ENCODE measurements around the gene GALT.

The GALT gene

DNA sequence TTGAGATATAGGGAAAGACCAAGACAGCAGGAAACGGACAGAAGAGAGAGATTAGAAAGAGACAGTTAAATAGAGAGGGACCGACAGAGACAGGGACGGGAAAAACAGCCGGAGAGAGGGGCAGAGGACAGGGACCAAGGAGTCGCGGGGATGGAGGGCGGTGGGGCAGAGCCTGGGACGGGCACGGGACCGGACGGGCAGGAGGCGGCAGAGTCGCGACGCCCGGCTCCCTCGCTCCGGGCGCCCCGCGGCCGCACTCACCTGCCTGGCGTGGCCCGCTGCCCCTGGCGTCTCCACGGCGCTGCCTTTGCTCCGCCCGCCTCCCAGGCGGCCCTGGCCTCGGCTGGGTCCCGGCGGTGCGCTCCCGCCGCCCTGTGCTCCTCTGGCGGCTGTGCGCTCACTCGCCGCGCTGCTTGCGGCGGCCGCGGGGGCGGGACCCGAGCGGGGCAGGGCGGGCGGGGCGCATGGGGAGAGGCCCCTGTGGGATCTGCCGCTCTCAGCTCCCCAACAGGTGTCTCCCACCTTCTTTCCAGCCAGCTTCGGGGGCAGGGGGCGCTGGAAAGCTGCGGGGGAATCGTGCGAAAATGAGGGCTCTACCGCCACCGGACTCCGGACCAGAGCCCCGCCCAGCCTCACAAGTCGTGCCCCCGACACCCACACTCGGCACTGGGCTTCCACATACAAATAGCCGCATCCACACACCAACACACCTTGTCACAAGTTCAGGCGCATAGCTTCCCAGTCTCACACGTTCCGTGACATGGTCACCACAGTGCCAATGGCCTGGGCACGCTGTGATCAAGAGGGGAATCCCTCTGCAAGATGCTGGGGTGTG lies 17.6 kb upstream of the GALT start, which contains the start of gene ARID3C:
Gene ARID3C (minus strand): TSS at position 411 of the 835 bp plus-strand sequence. CDS start 1,052 bp downstream, outside the sequence.
- WGBS, 2 experiments (ENCODE audit: insufficient coverage in 2 of 2), result 3 to 4% methylated on average over 55 to 60 of the region's 69 CpGs
- Histone ChIP-seq H3K9me3 (ENCODE audit: control insufficient read depth, low read length) (no peaks in the 10 kb centered on the region), H3K36me3 (ENCODE audit: control insufficient read depth, insufficient read depth, low read length) (no peaks in the 10 kb centered on the region), H3K27ac (ENCODE audit: low read depth, low read length, severe bottlenecking) (no peak within 1 kb of the TSS), H3K4me1 (ENCODE audit: control insufficient read depth, insufficient read depth, low read length, poor library complexity, severe bottlenecking) (peaks cover 9% of the 10 kb centered on the region), H3K4me3 (ENCODE audit: extremely low read depth, insufficient read depth, low read length, poor library complexity, severe bottlenecking) (peak within 1 kb of the TSS; percentile 19)

DNA sequence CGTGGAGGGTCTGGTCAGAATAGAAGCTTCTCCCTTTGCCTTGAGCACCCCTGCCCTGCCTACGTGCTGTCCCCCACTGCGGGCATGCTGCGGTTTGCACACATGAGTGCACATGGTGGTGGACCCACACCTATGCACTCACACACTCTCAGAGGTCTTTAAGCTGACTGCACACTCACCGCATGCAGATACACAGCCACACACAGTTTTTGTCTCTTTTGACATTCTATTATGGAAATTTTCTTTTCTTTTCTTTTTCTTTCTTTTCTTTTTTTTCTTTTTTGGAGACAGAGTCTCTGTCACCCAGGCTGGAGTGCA lies 17.0 kb upstream of the GALT start:
- Histone ChIP-seq H3K4me3 (ENCODE audit: extremely low read depth, insufficient read depth, low read length, poor library complexity, severe bottlenecking) (no peak overlapping the region), H3K36me3 (ENCODE audit: control insufficient read depth, insufficient read depth, low read length) (no peaks in the 10 kb centered on the region), H3K4me1 (ENCODE audit: control insufficient read depth, insufficient read depth, low read length, poor library complexity, severe bottlenecking) (peaks cover 7% of the 10 kb centered on the region), H3K9me3 (ENCODE audit: control insufficient read depth, low read length) (no peaks in the 10 kb centered on the region), H3K27ac (ENCODE audit: low read depth, low read length, severe bottlenecking) (no peak overlapping the region)
- WGBS, 2 experiments (ENCODE audit: insufficient coverage in 2 of 2), result 21 to 35% methylated on average over 4 to 5 of the region's 5 CpGs

DNA sequence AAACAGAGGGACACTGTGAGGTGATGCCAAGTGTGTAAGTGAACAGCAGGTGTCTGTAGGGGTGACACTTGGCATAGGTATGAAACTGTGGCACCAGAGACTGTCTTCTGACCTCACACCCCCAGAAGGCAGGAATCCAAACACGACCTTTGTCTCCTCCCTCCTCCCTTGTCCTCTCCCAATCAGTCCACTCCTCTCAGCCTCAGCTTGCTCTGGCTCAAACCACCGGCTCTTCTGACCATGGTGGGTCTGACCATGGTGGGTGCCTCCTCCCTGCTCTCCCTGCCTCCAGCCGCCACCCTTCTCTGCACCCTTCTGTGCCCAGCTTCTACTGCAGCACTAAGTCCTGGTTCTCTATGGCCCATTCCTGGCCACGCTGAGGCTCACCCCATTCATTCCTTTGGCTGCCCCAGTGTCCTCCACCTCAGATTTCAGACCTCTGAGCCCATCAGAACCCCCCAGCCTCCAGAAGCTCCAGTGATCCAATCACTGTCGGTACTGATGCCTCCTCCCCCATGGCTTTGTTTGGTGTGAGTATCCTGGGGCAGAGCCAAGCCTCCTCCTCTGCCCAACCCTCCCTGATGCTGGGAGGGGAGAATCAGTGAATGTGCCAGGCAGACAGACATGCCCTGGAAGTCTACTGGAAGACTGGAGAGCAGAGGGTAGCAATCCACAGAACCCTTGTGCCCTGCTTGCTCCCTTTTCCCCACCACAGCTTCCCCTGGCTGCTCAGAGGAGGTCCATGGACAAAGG lies 15.9 kb upstream of the GALT start:
- 58 to 60% methylated on average over 4 of the region's 5 CpGs for WGBS, 2 experiments (ENCODE audit: insufficient coverage in 2 of 2)
- Histone ChIP-seq H3K4me1 (ENCODE audit: control insufficient read depth, insufficient read depth, low read length, poor library complexity, severe bottlenecking) (no peaks in the 10 kb centered on the region), H3K4me3 (ENCODE audit: extremely low read depth, insufficient read depth, low read length, poor library complexity, severe bottlenecking) (no peak overlapping the region)

DNA sequence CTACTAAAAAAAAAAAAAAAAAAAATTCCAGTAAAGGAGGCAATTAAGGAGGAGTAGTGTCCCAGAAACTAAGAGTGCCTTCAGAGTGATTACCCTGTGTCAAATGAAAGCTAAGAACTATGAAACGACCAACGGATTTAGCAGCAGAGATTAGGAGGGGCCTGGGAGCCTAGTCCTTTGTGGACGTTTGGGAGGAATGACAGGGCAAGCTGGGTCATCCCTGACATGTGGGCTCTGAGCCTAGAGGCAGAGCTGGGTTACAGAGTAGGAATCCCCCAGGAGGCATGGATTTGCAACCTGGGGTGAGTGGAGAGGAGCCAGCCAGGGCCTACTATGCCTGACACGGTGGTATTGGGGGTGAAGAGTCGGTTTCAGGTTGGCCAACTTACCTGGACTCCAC lies 13.3 kb upstream of the GALT start:
- WGBS, 2 experiments (ENCODE audit: insufficient coverage in 2 of 2), result 67 to 82% methylated on average over 3 to 4 of the region's 5 CpGs
- Histone ChIP-seq H3K9me3 (ENCODE audit: control insufficient read depth, low read length) (no peaks in the 10 kb centered on the region), H3K36me3 (ENCODE audit: control insufficient read depth, insufficient read depth, low read length) (no peaks in the 10 kb centered on the region), H3K27ac (ENCODE audit: low read depth, low read length, severe bottlenecking) (no peak overlapping the region), H3K4me3 (ENCODE audit: extremely low read depth, insufficient read depth, low read length, poor library complexity, severe bottlenecking) (no peak overlapping the region), H3K4me1 (ENCODE audit: control insufficient read depth, insufficient read depth, low read length, poor library complexity, severe bottlenecking) (peaks cover 6% of the 10 kb centered on the region)

More for the DNA sequence above, 15.9 kb upstream of the GALT start:
- no peaks in the 10 kb centered on the region for H3K36me3 ChIP-seq (ENCODE audit: control insufficient read depth, insufficient read depth, low read length)
- H3K9me3 ChIP-seq (ENCODE audit: control insufficient read depth, low read length), result no peaks in the 10 kb centered on the region
- H3K27ac ChIP-seq (ENCODE audit: low read depth, low read length, severe bottlenecking), result no peak overlapping the region

DNA sequence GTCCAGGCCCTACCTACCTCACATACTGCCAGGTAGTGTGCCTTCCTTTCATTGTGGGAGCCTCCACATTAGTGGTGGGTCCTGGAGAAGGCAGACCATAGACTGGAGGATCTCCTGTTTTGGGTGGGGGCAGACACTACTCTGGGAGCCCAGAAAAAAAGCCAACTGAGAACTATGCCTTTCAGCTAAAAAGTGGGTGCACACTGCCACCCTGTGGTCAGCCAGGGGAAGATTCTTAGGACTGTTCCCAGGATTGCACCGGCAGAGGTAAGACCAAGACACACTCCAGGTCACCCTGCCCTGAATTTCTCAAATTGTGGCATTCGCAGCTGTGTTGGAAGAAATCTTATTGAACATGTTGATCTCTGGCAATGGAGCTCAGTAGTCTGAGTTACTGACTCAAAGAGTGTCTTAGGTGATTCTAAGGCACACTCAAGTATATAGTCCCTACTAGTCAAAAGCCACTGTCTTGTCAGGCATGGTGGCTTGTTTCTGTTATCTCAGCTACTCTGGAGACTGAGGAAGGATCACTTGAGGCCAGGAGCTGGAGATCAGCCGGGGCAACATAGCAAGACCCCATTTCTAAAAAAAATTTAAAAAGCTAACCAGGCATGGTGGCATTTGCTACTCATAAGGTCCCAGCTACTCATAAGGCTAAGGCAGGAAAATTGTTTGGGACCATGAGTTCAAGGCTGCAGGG lies 12.5 kb upstream of the GALT start:
- no peak overlapping the region for H3K4me3 ChIP-seq (ENCODE audit: extremely low read depth, insufficient read depth, low read length, poor library complexity, severe bottlenecking)
- no peaks in the 10 kb centered on the region for H3K36me3 ChIP-seq (ENCODE audit: control insufficient read depth, insufficient read depth, low read length)
- H3K4me1 ChIP-seq (ENCODE audit: control insufficient read depth, insufficient read depth, low read length, poor library complexity, severe bottlenecking), result peaks cover 9% of the 10 kb centered on the region
- WGBS, 2 experiments (ENCODE audit: insufficient coverage in 2 of 2), result 14 to 29% methylated on average over 2 to 3 of the region's 3 CpGs
- H3K27ac ChIP-seq (ENCODE audit: low read depth, low read length, severe bottlenecking), result no peak overlapping the region
- H3K9me3 ChIP-seq (ENCODE audit: control insufficient read depth, low read length), result no peaks in the 10 kb centered on the region

GRCh38 chr9:34634551-34635248 lies 11.8 kb upstream of the GALT start:
- WGBS, 2 experiments (ENCODE audit: insufficient coverage in 2 of 2), result 60% methylated on average over 1 of the region's 3 CpGs; no CpG with 5 or more reads in 1 of the 2 experiments
- H3K36me3 ChIP-seq (ENCODE audit: control insufficient read depth, insufficient read depth, low read length), result no peaks in the 10 kb centered on the region
- no peaks in the 10 kb centered on the region for H3K9me3 ChIP-seq (ENCODE audit: control insufficient read depth, low read length)
- peaks cover 9% of the 10 kb centered on the region for H3K4me1 ChIP-seq (ENCODE audit: control insufficient read depth, insufficient read depth, low read length, poor library complexity, severe bottlenecking)
- H3K4me3 ChIP-seq (ENCODE audit: extremely low read depth, insufficient read depth, low read length, poor library complexity, severe bottlenecking), result no peak overlapping the region
- no peak overlapping the region for H3K27ac ChIP-seq (ENCODE audit: low read depth, low read length, severe bottlenecking)

DNA sequence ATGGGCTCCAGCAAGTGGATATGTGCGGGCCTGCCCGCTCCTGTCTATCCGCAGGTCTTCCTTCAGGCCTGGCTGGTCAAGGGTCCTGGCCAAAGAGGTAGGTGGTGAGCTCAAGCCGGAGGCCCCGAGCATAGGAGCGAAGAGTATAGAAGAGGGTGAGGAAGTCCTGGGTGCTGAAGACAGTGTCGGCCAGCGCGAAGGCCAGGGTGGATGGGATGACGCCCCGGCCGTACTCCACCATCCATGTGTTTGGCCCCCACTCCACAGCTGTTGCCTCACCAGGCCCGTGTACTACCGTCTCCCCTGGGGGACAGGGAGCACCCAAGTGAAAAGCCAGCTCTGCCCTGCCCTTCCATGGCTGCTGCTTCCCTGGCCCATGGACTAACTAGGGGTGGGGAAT lies 10.9 kb upstream of the GALT start:
- no peak overlapping the region for H3K27ac ChIP-seq (ENCODE audit: low read depth, low read length, severe bottlenecking)
- H3K36me3 ChIP-seq (ENCODE audit: control insufficient read depth, insufficient read depth, low read length), result no peaks in the 10 kb centered on the region
- 96 to 98% methylated on average over 8 to 13 of the region's 14 CpGs for WGBS, 2 experiments (ENCODE audit: insufficient coverage in 2 of 2)
- H3K4me3 ChIP-seq (ENCODE audit: extremely low read depth, insufficient read depth, low read length, poor library complexity, severe bottlenecking), result no peak overlapping the region
- no peaks in the 10 kb centered on the region for H3K9me3 ChIP-seq (ENCODE audit: control insufficient read depth, low read length)
- peaks cover 9% of the 10 kb centered on the region for H3K4me1 ChIP-seq (ENCODE audit: control insufficient read depth, insufficient read depth, low read length, poor library complexity, severe bottlenecking)

DNA sequence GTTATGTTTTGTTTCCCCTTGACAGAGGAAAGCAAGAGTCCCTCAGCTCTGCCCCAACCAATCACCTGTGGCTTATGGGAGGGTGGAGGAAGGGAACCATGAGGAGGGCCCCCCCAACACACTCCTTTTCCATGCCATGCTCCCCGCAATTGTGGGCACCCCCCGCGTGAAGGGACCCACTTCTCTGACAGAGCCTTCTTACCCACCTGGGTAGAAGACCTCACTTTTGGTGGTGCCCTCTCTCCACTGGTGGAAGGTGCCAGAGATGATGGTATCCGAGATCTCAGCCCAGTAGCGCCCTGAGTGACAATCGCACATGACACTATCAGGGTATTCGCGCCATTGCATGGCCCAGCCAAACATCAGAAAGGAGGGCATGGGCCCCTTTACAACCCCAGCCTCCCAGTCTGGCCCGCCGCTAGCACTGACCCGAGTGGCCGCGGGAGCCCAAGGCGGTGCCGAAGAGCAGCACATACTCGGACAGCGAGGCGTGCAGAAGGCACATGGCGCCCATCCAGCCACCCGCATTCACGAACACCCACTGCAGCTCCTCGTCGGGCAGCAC lies 9.6 kb upstream of the GALT start:
- 17 to 21% methylated on average over 20 of the region's 23 CpGs for WGBS, 2 experiments (ENCODE audit: insufficient coverage in 2 of 2)
- H3K9me3 ChIP-seq (ENCODE audit: control insufficient read depth, low read length), result no peaks in the 10 kb centered on the region
- H3K27ac ChIP-seq (ENCODE audit: low read depth, low read length, severe bottlenecking), result no peak overlapping the region
- H3K36me3 ChIP-seq (ENCODE audit: control insufficient read depth, insufficient read depth, low read length), result no peaks in the 10 kb centered on the region
- H3K4me3 ChIP-seq (ENCODE audit: extremely low read depth, insufficient read depth, low read length, poor library complexity, severe bottlenecking), result peak overlapping the region; percentile 61
- peaks cover 9% of the 10 kb centered on the region for H3K4me1 ChIP-seq (ENCODE audit: control insufficient read depth, insufficient read depth, low read length, poor library complexity, severe bottlenecking)

DNA sequence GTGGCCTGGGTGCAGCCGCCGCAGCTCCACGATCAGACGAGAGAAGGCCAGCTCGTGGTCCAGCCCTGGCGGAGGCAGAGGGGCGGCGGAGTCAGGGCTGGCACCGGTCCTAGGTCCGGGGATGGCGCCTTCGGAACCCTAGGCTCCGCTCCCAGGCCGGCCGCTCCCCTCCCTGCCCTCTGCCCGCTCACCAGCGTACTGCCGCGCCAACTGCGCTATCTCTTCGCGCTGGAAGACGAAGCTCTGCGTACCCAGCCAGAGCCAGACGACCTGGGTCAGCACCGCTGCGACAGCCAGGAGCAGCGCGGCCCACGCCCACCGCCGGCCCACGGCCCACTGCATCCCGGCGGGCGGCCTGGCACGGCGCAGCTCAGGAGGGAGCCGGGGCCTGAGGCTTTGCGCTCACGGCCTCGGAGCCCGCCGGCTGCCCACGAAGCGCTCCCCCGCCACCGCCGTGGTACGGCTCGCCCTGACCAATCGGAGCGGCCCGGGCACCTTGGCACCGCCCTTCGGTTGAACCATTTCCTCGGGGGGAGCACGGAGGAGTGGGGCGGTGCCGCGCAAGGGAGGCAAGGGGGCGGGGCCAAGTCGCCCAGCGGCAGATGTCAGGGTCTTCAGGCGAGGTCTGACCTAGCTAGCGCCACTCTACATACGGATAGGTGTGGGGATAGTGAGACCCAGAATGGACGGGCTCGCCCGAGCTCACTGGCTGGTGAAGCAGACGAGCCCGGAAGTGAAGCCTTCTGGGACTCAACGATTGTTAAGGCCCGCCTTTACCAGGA lies 8.9 kb upstream of the GALT start, which contains the start of gene SIGMAR1:
Gene SIGMAR1 (minus strand): TSS at position 432 of the 782 bp plus-strand sequence. CDS start 90 bp downstream, at position 342.
- WGBS, 2 experiments (ENCODE audit: insufficient coverage in 2 of 2), result 2 to 3% methylated on average over 60 of the region's 74 CpGs
- H3K36me3 ChIP-seq (ENCODE audit: control insufficient read depth, insufficient read depth, low read length), result no peaks in the 10 kb centered on the region
- H3K27ac ChIP-seq (ENCODE audit: low read depth, low read length, severe bottlenecking), result no peak within 1 kb of the TSS

More for the DNA sequence above, 8.9 kb upstream of the GALT start, which contains the start of gene SIGMAR1:
- Histone ChIP-seq H3K4me1 (ENCODE audit: control insufficient read depth, insufficient read depth, low read length, poor library complexity, severe bottlenecking) (peaks cover 9% of the 10 kb centered on the region), H3K9me3 (ENCODE audit: control insufficient read depth, low read length) (no peaks in the 10 kb centered on the region), H3K4me3 (ENCODE audit: extremely low read depth, insufficient read depth, low read length, poor library complexity, severe bottlenecking) (peak within 1 kb of the TSS; percentile 61)
